Smooth muscle cell of the umbilical artery (primary cell): ENCODE data around the gene SLC25A27. TPM values are rescaled to one million over a fixed set of nuclear protein-coding genes. Genes with fewer than 3 reads are reported as not detected.

Experiments used
- total RNA-seq: library from RNA; depleted of rRNA; stranded (reverse); fragments of >200 nt; gene quantifications from 2 replicates; pipeline ENCODE4 v1.2.3, GENCODE V29; 2014

Gene SLC25A27, protein sequence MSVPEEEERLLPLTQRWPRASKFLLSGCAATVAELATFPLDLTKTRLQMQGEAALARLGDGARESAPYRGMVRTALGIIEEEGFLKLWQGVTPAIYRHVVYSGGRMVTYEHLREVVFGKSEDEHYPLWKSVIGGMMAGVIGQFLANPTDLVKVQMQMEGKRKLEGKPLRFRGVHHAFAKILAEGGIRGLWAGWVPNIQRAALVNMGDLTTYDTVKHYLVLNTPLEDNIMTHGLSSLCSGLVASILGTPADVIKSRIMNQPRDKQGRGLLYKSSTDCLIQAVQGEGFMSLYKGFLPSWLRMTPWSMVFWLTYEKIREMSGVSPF
- total RNA-seq, result 2.4 and 3.6 TPM in 2 replicates

GRCh38 chr6:46652603-46653438 is at the start of gene SLC25A27, which contains the start of gene CYP39A1:
SLC25A27 (plus strand) TSS chr6:46652975; CDS start chr6:46653193, 218 bp downstream.
CYP39A1 (minus strand) TSS chr6:46652818; CDS start chr6:46652582, 236 bp downstream.

GRCh38 chr6:46687619-46688097 is 34.9 kb downstream of the SLC25A27 start, which contains the start of gene TDRD6:
TDRD6 (plus strand) TSS chr6:46687885; CDS start chr6:46688129, 244 bp downstream.

Other genes starting within 250 kb of the SLC25A27 start
- gene RCAN2, start 161.5 kb upstream of the SLC25A27 start, total RNA-seq, result 0.05 TPM in 1 of 2 replicates, not detected in the other
- gene CYP39A1, start 157 bp upstream of the SLC25A27 start, total RNA-seq, result 0.30 TPM in 1 of 2 replicates, not detected in the other
- gene TDRD6, start 34.9 kb downstream of the SLC25A27 start, total RNA-seq, result under 0.01 and 0.05 TPM in 2 replicates
- gene PLA2G7, start 82.4 kb downstream of the SLC25A27 start, total RNA-seq, result not detected in 2 replicates
- not detected in 2 replicates for gene ANKRD66, start 94.0 kb downstream of the SLC25A27 start, total RNA-seq
- gene MEP1A, start 140.4 kb downstream of the SLC25A27 start, total RNA-seq, result not detected in 2 replicates